HG03097 (cell line): Measurements from ENCODE around the gene LCTL.
"Not testable (repeated sequence)": the region's sequence is repeated elsewhere in the genome, so short reads cannot be mapped to it uniquely, and the experiment has no call there.

Experiments
- ATAC-seq: cut with Tn5 transposase; IDR thresholded peaks from one replicate; pipeline ENCODE4 v1.9.1; 2021; ENCODE audit not compliant: unreplicated experiment, low FRiP score

The LCTL gene

GRCh38 chr15:66503780-66504562 is 61.8 kb downstream of the LCTL start:
- no peak for ATAC-seq

- ATAC-seq = not testable (repeated sequence)
These were observed 62.7 kb downstream of the LCTL start for GRCh38 chr15:66503041-66503648.

- no peak for ATAC-seq
These were observed 63.3 kb downstream of the LCTL start for GRCh38 chr15:66502491-66502890.

GRCh38 chr15:66500346-66500745 is 65.5 kb downstream of the LCTL start:
- ATAC-seq = not testable (repeated sequence)

- no peak for ATAC-seq
These were observed 67.1 kb downstream of the LCTL start for GRCh38 chr15:66498501-66499386.
